HCT116 (cell line): ENCODE measurements around the gene UXS1.

Source experiments
- FOSL1 ChIP-seq: IDR thresholded peaks from 2 replicates; pipeline ENCODE4 v1.6.1; 2012; ENCODE audit warnings: low read depth
- POLR2A ChIP-seq: IDR thresholded peaks from 2 replicates; pipeline ENCODE4 v1.7.0; 2011; ENCODE audit warnings: borderline replicate concordance; ENCODE audit not compliant: insufficient read depth, insufficient read length; ENCODE audit errors: extremely low read depth

- TF ChIP-seq FOSL1 (no peak), POLR2A (no peak)
Measured at GRCh38 chr2:106065983-106066820, 127.9 kb downstream of the UXS1 start.
